Effector memory CD4-positive, alpha-beta T cell (primary cell): Measurements from ENCODE around the gene KIAA1671.

Source experiments
- DNase-seq, 3 donors: peaks; one replicate each; pipeline ENCODE4 v3.0.0-alpha.2; 2020
- H3K27ac ChIP-seq: 2 replicates; pipeline ENCODE4 v1.7.0; 2013; ENCODE audit warnings: mild to moderate bottlenecking, low read length, moderate library complexity; ENCODE audit not compliant: insufficient read depth, poor library complexity, severe bottlenecking
- H3K27me3 ChIP-seq: replicated peaks from 2 replicates; pipeline ENCODE4 v1.7.0; 2013; ENCODE audit warnings: mild to moderate bottlenecking, low read length; ENCODE audit not compliant: insufficient read depth, control insufficient read depth, poor library complexity, severe bottlenecking
- H3K36me3 ChIP-seq: 2 replicates; pipeline ENCODE4 v1.7.0; 2013; ENCODE audit warnings: mild to moderate bottlenecking, low read length, moderate library complexity; ENCODE audit not compliant: control insufficient read depth, insufficient read depth
- H3K4me1 ChIP-seq: 2 replicates; pipeline ENCODE4 v1.7.0; 2013; ENCODE audit warnings: low read length, mild to moderate bottlenecking; ENCODE audit not compliant: control insufficient read depth, insufficient read depth, poor library complexity, severe bottlenecking
- H3K4me3 ChIP-seq: 2 replicates; pipeline ENCODE4 v1.7.0; 2013; ENCODE audit warnings: low read length, low read depth, mild to moderate bottlenecking; ENCODE audit not compliant: insufficient read depth, poor library complexity, severe bottlenecking
- H3K9me3 ChIP-seq: 2 replicates; pipeline ENCODE4 v1.7.0; 2013; ENCODE audit warnings: mild to moderate bottlenecking, low read length, moderate library complexity; ENCODE audit not compliant: control insufficient read depth

The KIAA1671 gene

DNA sequence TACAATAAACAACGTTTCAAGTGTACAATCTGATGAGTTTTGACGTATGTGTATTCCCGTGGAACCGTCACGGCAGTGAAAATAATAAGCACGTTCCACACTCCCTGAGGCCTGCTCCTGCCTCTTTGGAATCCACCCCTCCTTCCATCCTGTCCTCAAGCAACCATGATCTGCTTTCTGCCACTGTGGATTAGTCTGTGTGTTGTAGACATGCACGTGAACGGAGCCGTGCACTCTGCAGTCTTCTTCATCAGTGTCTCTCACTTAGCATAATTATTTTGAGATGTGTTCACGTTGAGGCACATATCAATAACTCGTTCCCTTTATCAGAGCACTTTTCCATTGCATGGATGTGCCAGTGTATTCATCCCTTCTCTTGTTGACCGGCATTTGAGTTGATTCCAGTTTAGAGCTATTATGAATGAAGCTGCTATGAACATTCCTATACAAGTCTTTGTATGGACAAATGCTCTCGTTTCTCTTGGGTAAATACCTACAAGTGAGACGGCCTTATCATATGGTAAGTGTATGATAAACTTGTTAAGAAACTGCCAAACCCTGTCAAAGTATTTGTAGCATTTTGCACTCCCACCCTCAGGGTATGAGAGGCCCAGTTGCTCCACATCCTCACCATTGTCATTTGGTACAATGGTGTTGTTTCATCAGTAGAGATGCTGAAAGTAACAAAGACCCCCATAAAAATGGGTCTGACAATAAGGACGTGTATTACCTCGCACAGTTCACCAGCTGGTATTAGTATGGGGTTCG, 144.3 kb downstream of the KIAA1671 start:
- no peaks in the 10 kb centered on the region for H3K27me3 ChIP-seq
- H3K9me3 ChIP-seq: no peaks in the 10 kb centered on the region
- no peak overlapping the region for H3K4me3 ChIP-seq

GRCh38 chr22:25098445-25099081, 146.0 kb downstream of the KIAA1671 start:
- DNase-seq: no peak

More for the DNA sequence above, 144.3 kb downstream of the KIAA1671 start:
- no peak for DNase-seq
- no peaks in the 10 kb centered on the region for H3K36me3 ChIP-seq
- H3K4me1 ChIP-seq: no peaks in the 10 kb centered on the region
- no peak overlapping the region for H3K27ac ChIP-seq

GRCh38 chr22:25099202-25099601, 146.7 kb downstream of the KIAA1671 start:
- H3K9me3 ChIP-seq: no peaks in the 10 kb centered on the region
- no peak overlapping the region for H3K27ac ChIP-seq
- no peaks in the 10 kb centered on the region for H3K36me3 ChIP-seq
- H3K27me3 ChIP-seq: no peaks in the 10 kb centered on the region
- no peak overlapping the region for H3K4me3 ChIP-seq
- H3K4me1 ChIP-seq: no peaks in the 10 kb centered on the region
- no peak for DNase-seq

More at GRCh38 chr22:25098445-25099081, 146.0 kb downstream of the KIAA1671 start:
- H3K4me3 ChIP-seq: no peak overlapping the region
- no peaks in the 10 kb centered on the region for H3K36me3 ChIP-seq
- no peaks in the 10 kb centered on the region for H3K4me1 ChIP-seq
- no peaks in the 10 kb centered on the region for H3K27me3 ChIP-seq
- H3K9me3 ChIP-seq: no peaks in the 10 kb centered on the region
- H3K27ac ChIP-seq: no peak overlapping the region

DNA sequence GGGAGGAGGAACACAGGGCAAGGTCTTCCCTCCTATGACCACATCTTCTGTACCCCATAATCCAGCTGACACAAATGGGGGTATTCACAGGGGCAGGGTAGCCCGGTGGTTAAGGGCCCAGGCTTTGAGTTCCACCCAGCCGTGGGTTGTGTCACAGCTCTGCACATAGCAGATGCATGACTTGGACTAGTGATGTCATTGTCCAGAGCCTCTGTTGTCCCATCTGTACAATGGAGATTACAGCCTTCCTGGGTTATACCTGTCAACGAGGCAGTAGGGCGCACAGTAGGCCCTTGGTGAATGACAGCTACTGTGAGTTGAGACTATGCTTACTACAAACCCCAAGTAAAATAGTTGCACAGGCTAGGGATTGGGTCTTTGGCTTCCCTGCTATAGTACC, 147.9 kb downstream of the KIAA1671 start:
- Histone ChIP-seq H3K27me3 (no peaks in the 10 kb centered on the region), H3K4me3 (no peak overlapping the region), H3K27ac (no peak overlapping the region), H3K9me3 (no peaks in the 10 kb centered on the region), H3K4me1 (no peaks in the 10 kb centered on the region), H3K36me3 (no peaks in the 10 kb centered on the region)
- DNase-seq: no peak

DNA sequence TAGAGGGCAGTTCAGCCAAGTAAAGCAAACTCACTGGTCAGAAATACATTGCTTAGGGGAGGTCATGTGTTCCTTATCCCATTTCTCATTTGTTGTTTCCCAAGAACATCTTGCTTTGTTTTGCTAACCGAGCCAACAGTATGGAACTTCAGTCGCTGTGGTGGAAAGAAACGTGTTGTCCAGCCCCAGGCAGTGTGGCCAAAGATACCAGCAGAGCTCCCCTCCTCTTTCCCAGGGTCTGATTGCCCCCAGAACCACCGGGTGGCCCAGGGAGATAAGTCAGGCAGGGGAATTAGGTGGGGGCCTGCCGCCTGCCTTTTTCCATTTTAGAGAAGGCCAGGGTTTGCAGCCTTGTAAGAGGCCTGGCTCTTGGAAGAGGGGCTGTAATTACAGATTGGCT, 148.4 kb downstream of the KIAA1671 start:
- Histone ChIP-seq H3K27ac (no peak overlapping the region), H3K4me3 (no peak overlapping the region), H3K9me3 (no peaks in the 10 kb centered on the region), H3K27me3 (no peaks in the 10 kb centered on the region), H3K36me3 (no peaks in the 10 kb centered on the region), H3K4me1 (no peaks in the 10 kb centered on the region)
- no peak for DNase-seq

- no peak overlapping the region for H3K27ac ChIP-seq
- H3K9me3 ChIP-seq: no peaks in the 10 kb centered on the region
- H3K27me3 ChIP-seq: no peaks in the 10 kb centered on the region
- no peak overlapping the region for H3K4me3 ChIP-seq
- no peaks in the 10 kb centered on the region for H3K4me1 ChIP-seq
- H3K36me3 ChIP-seq: no peaks in the 10 kb centered on the region
- DNase-seq: no peak
These were observed 149.0 kb downstream of the KIAA1671 start for GRCh38 chr22:25101501-25101900.

- Histone ChIP-seq H3K36me3 (no peaks in the 10 kb centered on the region), H3K9me3 (no peaks in the 10 kb centered on the region), H3K4me1 (no peaks in the 10 kb centered on the region), H3K27me3 (no peaks in the 10 kb centered on the region), H3K4me3 (no peak overlapping the region), H3K27ac (no peak overlapping the region)
- DNase-seq: no peak
These were observed 149.5 kb downstream of the KIAA1671 start for GRCh38 chr22:25101986-25102385.

- no peaks in the 10 kb centered on the region for H3K36me3 ChIP-seq
- no peaks in the 10 kb centered on the region for H3K27me3 ChIP-seq
- no peaks in the 10 kb centered on the region for H3K9me3 ChIP-seq
- no peak overlapping the region for H3K4me3 ChIP-seq
- DNase-seq: no peak
- no peak overlapping the region for H3K27ac ChIP-seq
- H3K4me1 ChIP-seq: no peaks in the 10 kb centered on the region
These were observed 150.2 kb downstream of the KIAA1671 start for GRCh38 chr22:25102722-25103121.

DNA sequence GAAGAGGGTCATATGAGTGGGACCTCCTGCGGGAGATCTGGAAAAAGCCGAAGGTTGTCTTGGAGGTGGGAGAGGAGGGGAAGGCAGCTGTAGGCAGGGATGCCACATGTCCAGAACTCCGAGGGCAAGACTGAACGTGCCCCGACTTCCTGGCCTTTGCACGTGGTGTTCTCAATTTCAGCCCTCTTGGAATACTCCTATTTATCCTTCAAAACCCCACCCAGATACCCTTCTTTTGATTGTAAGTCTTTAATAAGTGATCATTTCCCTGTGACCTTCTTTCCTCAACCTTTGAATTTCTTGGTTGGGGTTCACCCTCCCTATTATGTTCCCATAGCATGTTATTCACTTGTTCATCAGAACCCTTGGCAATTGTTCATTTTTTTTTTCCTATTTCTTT, 151.9 kb downstream of the KIAA1671 start:
- H3K27me3 ChIP-seq: no peaks in the 10 kb centered on the region
- no peaks in the 10 kb centered on the region for H3K4me1 ChIP-seq
- no peaks in the 10 kb centered on the region for H3K36me3 ChIP-seq
- H3K9me3 ChIP-seq: no peaks in the 10 kb centered on the region
- DNase-seq: no peak
- no peak overlapping the region for H3K27ac ChIP-seq
- no peak overlapping the region for H3K4me3 ChIP-seq

DNA sequence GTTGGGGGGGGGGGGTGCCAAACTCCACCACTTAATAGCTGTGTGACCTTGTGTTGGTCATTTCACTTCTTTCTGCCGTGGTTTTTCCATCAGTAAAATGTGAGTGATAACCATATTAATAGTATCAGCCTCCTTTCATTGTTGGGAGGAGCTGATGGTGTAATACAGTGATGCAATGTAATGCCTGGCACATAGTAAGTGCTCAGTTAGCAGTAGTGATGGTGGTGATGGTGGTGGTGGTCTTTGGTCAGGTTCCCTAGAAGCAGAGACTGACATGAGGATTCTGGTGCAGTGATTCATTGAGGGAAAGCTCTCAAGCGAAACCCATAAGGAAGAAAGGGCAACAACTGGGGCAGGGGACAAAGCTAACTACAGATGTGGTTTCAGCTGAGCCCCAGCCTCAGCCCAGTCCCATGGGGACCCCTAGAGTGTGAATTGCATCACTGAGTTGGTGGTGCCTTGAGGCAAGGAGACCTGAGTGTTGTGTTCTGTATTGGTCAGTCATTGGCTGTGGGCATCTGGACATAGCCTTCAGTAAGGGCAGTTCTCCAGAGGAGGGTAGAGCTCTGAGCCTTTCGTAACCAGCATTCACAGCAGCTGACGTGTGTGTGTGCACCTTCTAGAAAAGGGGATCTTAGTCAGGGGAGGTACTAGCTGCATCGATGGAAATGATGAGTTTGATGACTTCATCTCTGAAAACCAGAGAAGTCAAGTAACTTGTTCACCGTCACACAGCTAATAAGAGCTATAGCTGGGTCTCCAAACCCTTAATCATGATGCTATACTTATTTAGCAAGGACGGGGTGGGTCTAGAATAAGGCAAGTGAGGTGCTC, 153.5 kb downstream of the KIAA1671 start:
- Histone ChIP-seq H3K9me3 (no peaks in the 10 kb centered on the region), H3K27me3 (no peaks in the 10 kb centered on the region), H3K27ac (no peak overlapping the region), H3K4me1 (peaks cover 6% of the 10 kb centered on the region), H3K36me3 (no peaks in the 10 kb centered on the region), H3K4me3 (no peak overlapping the region)
- no peak for DNase-seq
